ENCODE data around the gene ADCY4.

ADCY4 gene

DNA sequence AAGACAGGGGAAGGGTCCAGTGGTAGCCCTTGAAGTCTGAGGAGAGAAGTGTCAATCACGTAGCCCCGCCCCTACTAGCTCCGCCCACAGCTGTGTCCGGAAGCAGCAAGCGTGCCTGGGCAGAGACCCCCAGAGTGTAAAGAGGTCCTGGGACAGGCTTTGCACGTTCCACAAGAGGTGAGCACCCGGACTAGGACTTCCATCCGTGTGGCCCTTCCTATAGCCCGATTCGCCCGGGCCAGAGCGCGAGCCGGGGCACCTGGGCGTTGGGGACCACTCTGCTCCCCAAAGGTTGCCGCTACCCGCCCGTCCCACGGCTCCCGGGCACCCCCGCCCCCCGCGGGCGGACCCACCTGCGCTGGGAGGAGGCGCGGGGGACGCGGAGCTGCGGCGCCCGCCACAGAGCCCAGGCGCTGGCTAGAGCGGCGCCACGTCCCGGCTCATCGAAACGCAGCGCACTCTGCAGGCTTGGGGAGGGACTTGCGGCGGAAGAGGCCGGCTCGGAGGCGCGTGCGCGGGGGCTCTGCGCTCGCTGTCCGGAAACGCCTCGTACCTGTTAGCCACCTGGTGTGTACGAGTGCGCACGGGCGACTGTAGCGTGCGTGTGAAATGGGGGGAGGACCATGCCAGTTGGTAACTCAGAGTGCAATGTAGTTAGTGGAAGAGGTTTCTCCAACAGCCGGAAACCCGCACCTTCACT is 63.6 kb downstream of the ADCY4 start, which contains the start of gene RABGGTA:
TSS of gene RABGGTA (minus strand) at position 464 of the 700 bp plus-strand sequence. CDS start 482 bp downstream, outside the sequence.
- peak; percentile 86 for DNase-seq

- no peak for DNase-seq
These were observed 64.2 kb downstream of the ADCY4 start for GRCh38 chr14:24270537-24271133.

GRCh38 chr14:24269910-24270536 is 64.8 kb downstream of the ADCY4 start:
- no peak for DNase-seq

GRCh38 chr14:24269368-24269767 is 65.5 kb downstream of the ADCY4 start:
- no peak for DNase-seq
